Stomach (tissue), 9 donors: ENCODE measurements around the gene TDRD7. TPM values are rescaled to one million over a fixed set of nuclear protein-coding genes. Genes with fewer than 3 reads are reported as not detected.
A peak's percentile ranks its signal among the peaks of the same experiment; 100 is the strongest.
"Not testable (repeated sequence)": the region's sequence is repeated elsewhere in the genome, so short reads cannot be mapped to it uniquely, and the experiment has no call there.

Experiments used
- DNase-seq, 2 donors: peaks; one replicate each; pipeline versions ENCODE4 v3.0.0 to v3.0.0-alpha.2; 2013 to 2019
- H3K27ac ChIP-seq, 5 donors: fragments of 200-600 bp in 4 of 5; sonication (generic) in 4 of 5; one replicate each; pipeline ENCODE4 v1.5.1; 2013 to 2019; ENCODE audit warnings: mild to moderate bottlenecking in 1 of 5, moderate library complexity in 1 of 5
- H3K27me3 ChIP-seq, 3 donors: fragments of 200-600 bp; sonication (generic); one replicate each; pipeline ENCODE4 v1.5.1; 2017 to 2019; ENCODE audit warnings: mixed run types in 1 of 3
- H3K36me3 ChIP-seq, 4 donors: fragments of 200-600 bp; sonication (generic); 1 replicate in 3 of 4; 2 replicates in 1 of 4; pipeline ENCODE4 v1.5.1; 2016 to 2019
- H3K4me1 ChIP-seq, 4 donors: fragments of 200-600 bp; sonication (generic); one replicate each; pipeline ENCODE4 v1.5.1; 2016 to 2019
- H3K4me3 ChIP-seq, 4 donors: fragments of 200-600 bp; sonication (generic) in 3 of 4; one replicate each; pipeline ENCODE4 v1.5.1; 2016 to 2019; ENCODE audit warnings: mild to moderate bottlenecking in 1 of 4
- H3K9me3 ChIP-seq, 4 donors: fragments of 200-600 bp; sonication (generic); one replicate each; pipeline ENCODE4 v1.5.1; 2016 to 2019
- CTCF ChIP-seq, 7 experiments: fragments of 450-650 bp in 4 of 7; fragments of 200-600 bp in 3 of 7; sonication (generic) in 3 of 7; IDR thresholded peaks; one replicate each; pipeline ENCODE4 v1.5.1; 2016 to 2019; ENCODE audit warnings: antibody characterized with exemption in 7 of 7, control low read depth in 2 of 7, mild to moderate bottlenecking in 1 of 7
- EP300 ChIP-seq: sonication (generic); formaldehyde crosslinking; IDR thresholded peaks from one replicate; pipeline ENCODE4 v1.6.1; 2017; ENCODE audit warnings: antibody characterized with exemption
- POLR2A ChIP-seq, 4 donors: fragments of 450-650 bp; IDR thresholded peaks; one replicate each; pipeline ENCODE4 v1.6.1; 2016; ENCODE audit warnings: antibody characterized with exemption in 4 of 4, control low read depth in 2 of 4, mild to moderate bottlenecking in 1 of 4, moderate library complexity in 1 of 4
- POLR2AphosphoS5 ChIP-seq, 3 donors: sonication (generic); formaldehyde crosslinking; IDR thresholded peaks; one replicate each; pipeline ENCODE4 v1.6.1; 2016; ENCODE audit warnings: antibody characterized with exemption in 3 of 3
- WGBS, 5 donors: extraction: QIAGEN DNeasy Blood & Tissue Kit in 3 of 5; methylation state at CpG; one replicate each; pipeline versions ENCODE4 v1.1.5 to v1.1.7; 2013 to 2018; 5-methylcytosine and 5-hydroxymethylcytosine counted together
- intact Hi-C: fragments of 100-400 bp; cut with DNase I; formaldehyde crosslinking; loops from one replicate; pipeline ENCODE4 v1.15.1; 2023; ENCODE audit warnings: low total_unique reads
- polyA plus RNA-seq, 3 donors: library from polyadenylated mRNA; stranded (reverse); fragments of 200-250 nt; gene quantifications; one replicate each; pipeline ENCODE4 v1.2.3, GENCODE V29; 2013
- total RNA-seq, 5 donors: library from RNA; depleted of rRNA; stranded (reverse); fragments of >200 nt; gene quantifications; one replicate each; pipeline versions ENCODE4 v1.1.0 to v1.2.3, GENCODE V29; 2014 to 2016
- donor health status: healthy with polysubstance abuse.
- donor health status: Bipolar disorder and iron deficiency.
- donor health status: healthy.

Gene TDRD7
- total and polyA plus RNA-seq, 8 donors, result 4.7 to 20.1 (median 9.1) TPM

- Histone ChIP-seq H3K9me3 (peaks cover 0 to 8% (median 0%) of the 10 kb centered on the region in 4 donors), H3K27me3 (no peaks in the 10 kb centered on the region), H3K4me3 (no peak overlapping the region), H3K4me1 (peaks cover 0 to 18% (median 0%) of the 10 kb centered on the region in 4 donors), H3K36me3 (peaks cover 12 to 56% (median 54%) of the 10 kb centered on the region in 4 donors), H3K27ac (no peak overlapping the region)
- DNase-seq, result no peak
- peak in 2 of 7 experiments; percentile 9 to 10 for TF ChIP-seq CTCF (IDR thresholded peaks at IDR 0.05)
- TF ChIP-seq POLR2AphosphoS5 (IDR thresholded peaks at IDR 0.05), result no peak
- intact Hi-C loops, result no loop called here
- WGBS, 5 donors, result 49 to 76% (median 56%) methylated on average over 2 of the region's 2 CpGs
Measured at GRCh38 chr9:97487107-97487506, 75.2 kb downstream of the TDRD7 start.

- Histone ChIP-seq H3K9me3 (peaks cover 0 to 8% (median 0%) of the 10 kb centered on the region in 4 donors), H3K36me3 (peaks cover 11 to 54% (median 50%) of the 10 kb centered on the region in 4 donors), H3K4me3 (no peak overlapping the region), H3K27me3 (no peaks in the 10 kb centered on the region), H3K27ac (no peak overlapping the region), H3K4me1 (peaks cover 0 to 18% (median 0%) of the 10 kb centered on the region in 4 donors)
- TF ChIP-seq EP300 (no peak), POLR2AphosphoS5 (IDR thresholded peaks at IDR 0.05) (no peak), CTCF (IDR thresholded peaks at IDR 0.05) (no peak), POLR2A (IDR thresholded peaks at IDR 0.05) (no peak)
- intact Hi-C loops, result no loop called here
- DNase-seq, result no peak
- WGBS, 5 donors, result 90 to 100% (median 100%) methylated on average over 1 of the region's 1 CpG
Measured at GRCh38 chr9:97487861-97488260, 76.0 kb downstream of the TDRD7 start.

- Histone ChIP-seq H3K36me3 (peaks cover 7 to 47% (median 33%) of the 10 kb centered on the region in 4 donors), H3K27ac (peak overlapping the region in 3 of 5 donors; percentile 23 to 64 (median 27)), H3K4me3 (no peak overlapping the region), H3K27me3 (no peaks in the 10 kb centered on the region), H3K4me1 (peaks cover 0 to 10% (median 0%) of the 10 kb centered on the region in 4 donors), H3K9me3 (peaks cover 0 to 8% (median 0%) of the 10 kb centered on the region in 4 donors)
- no peak for TF ChIP-seq EP300
- TF ChIP-seq POLR2A (IDR thresholded peaks at IDR 0.05), result no peak
- no peak for TF ChIP-seq CTCF (IDR thresholded peaks at IDR 0.05)
- no peak for TF ChIP-seq POLR2AphosphoS5 (IDR thresholded peaks at IDR 0.05)
- WGBS, 5 donors, result 91 to 98% (median 95%) methylated on average over 1 of the region's 1 CpG
- no peak for DNase-seq
- intact Hi-C loops, result no loop called here
Measured at GRCh38 chr9:97491216-97491999, 79.5 kb downstream of the TDRD7 start.

- H3K4me3 ChIP-seq, intact Hi-C loops, H3K27ac ChIP-seq, H3K9me3 ChIP-seq, DNase-seq: not testable (repeated sequence)
- WGBS, 5 donors, result 96 to 99% (median 97%) methylated on average over 7 to 36 of the region's 36 CpGs
- Histone ChIP-seq H3K36me3 (peaks cover 0 to 19% (median 14%) of the 10 kb centered on the region in 4 donors), H3K4me1 (peaks cover 0 to 25% (median 17%) of the 10 kb centered on the region in 4 donors), H3K27me3 (peaks cover 0 to 17% (median 12%) of the 10 kb centered on the region in 3 donors)
Measured at GRCh38 chr9:97497558-97498375, 85.9 kb downstream of the TDRD7 start.

- WGBS, 5 donors, result 81 to 86% (median 82%) methylated on average over 5 of the region's 5 CpGs
- H3K4me3 ChIP-seq, intact Hi-C loops, H3K9me3 ChIP-seq, DNase-seq, H3K27ac ChIP-seq: not testable (repeated sequence)
- peaks cover 0 to 18% (median 14%) of the 10 kb centered on the region in 4 donors for H3K36me3 ChIP-seq
- H3K4me1 ChIP-seq, result peaks cover 6 to 36% (median 27%) of the 10 kb centered on the region in 4 donors
- peaks cover 0 to 18% (median 18%) of the 10 kb centered on the region in 3 donors for H3K27me3 ChIP-seq
Measured at GRCh38 chr9:97498846-97499245, 87.0 kb downstream of the TDRD7 start.
